HL-60 (cell line): ENCODE data around the gene IGF2BP3.

Experiments
- DNase-seq, 2 experiments: peaks; one replicate each; pipeline ENCODE4 v3.0.0-alpha.2; 2010 to 2020; ENCODE audit warnings: low read depth in 1 of 2, low spot score in 1 of 2
- H3K27ac ChIP-seq: fragments of 250-450 bp; sonication (Bioruptor Pico); replicated peaks from 2 replicates; pipeline ENCODE4 v1.5.1; 2020; ENCODE audit warnings: mild to moderate bottlenecking, moderate library complexity
- H3K27me3 ChIP-seq: fragments of 250-450 bp; sonication (Bioruptor Pico); 2 replicates; pipeline ENCODE4 v1.5.1; 2021; ENCODE audit warnings: mild to moderate bottlenecking, moderate library complexity; ENCODE audit not compliant: insufficient read depth, poor library complexity, severe bottlenecking
- H3K4me3 ChIP-seq: replicated peaks from 2 replicates; pipeline ENCODE4 v1.5.1; 2011; ENCODE audit warnings: mild to moderate bottlenecking, control low read depth, low read length; ENCODE audit not compliant: insufficient read depth
- CTCF ChIP-seq: IDR thresholded peaks from one replicate; pipeline ENCODE4 v1.5.1; 2011; ENCODE audit warnings: low read length, control low read depth, inconsistent platforms; ENCODE audit not compliant: insufficient read depth
- GABPA ChIP-seq: IDR thresholded peaks from 2 replicates; pipeline ENCODE4 v1.6.1; 2012; ENCODE audit warnings: low read depth
- POLR2AphosphoS5 ChIP-seq: IDR thresholded peaks from 2 replicates; pipeline ENCODE4 v1.6.1; 2012; ENCODE audit warnings: low read depth
- REST ChIP-seq: IDR thresholded peaks from 2 replicates; pipeline ENCODE4 v1.6.1; 2012; ENCODE audit warnings: low read depth; ENCODE audit not compliant: insufficient replicate concordance
- SPI1 ChIP-seq: IDR thresholded peaks from 2 replicates; pipeline ENCODE4 v1.6.1; 2012; ENCODE audit warnings: low read depth, mild to moderate bottlenecking, borderline replicate concordance

IGF2BP3 gene

GRCh38 chr7:23353172-23353571 lies 117.1 kb downstream of the IGF2BP3 start:
- Histone ChIP-seq H3K27me3 (no peaks in the 10 kb centered on the region), H3K27ac (no peak overlapping the region), H3K4me3 (no peak overlapping the region)
- DNase-seq: no peak
- TF ChIP-seq GABPA: no peak
- no peak for TF ChIP-seq SPI1
- TF ChIP-seq CTCF: no peak
- no peak for TF ChIP-seq POLR2AphosphoS5
- TF ChIP-seq REST: no peak

- Histone ChIP-seq H3K4me3 (no peak overlapping the region), H3K27ac (no peak overlapping the region), H3K27me3 (no peaks in the 10 kb centered on the region)
- no peak for DNase-seq
- TF ChIP-seq POLR2AphosphoS5 (no peak), CTCF (no peak), GABPA (no peak), REST (no peak), SPI1 (no peak)
Measured at GRCh38 chr7:23350466-23350865, 119.8 kb downstream of the IGF2BP3 start.

DNA sequence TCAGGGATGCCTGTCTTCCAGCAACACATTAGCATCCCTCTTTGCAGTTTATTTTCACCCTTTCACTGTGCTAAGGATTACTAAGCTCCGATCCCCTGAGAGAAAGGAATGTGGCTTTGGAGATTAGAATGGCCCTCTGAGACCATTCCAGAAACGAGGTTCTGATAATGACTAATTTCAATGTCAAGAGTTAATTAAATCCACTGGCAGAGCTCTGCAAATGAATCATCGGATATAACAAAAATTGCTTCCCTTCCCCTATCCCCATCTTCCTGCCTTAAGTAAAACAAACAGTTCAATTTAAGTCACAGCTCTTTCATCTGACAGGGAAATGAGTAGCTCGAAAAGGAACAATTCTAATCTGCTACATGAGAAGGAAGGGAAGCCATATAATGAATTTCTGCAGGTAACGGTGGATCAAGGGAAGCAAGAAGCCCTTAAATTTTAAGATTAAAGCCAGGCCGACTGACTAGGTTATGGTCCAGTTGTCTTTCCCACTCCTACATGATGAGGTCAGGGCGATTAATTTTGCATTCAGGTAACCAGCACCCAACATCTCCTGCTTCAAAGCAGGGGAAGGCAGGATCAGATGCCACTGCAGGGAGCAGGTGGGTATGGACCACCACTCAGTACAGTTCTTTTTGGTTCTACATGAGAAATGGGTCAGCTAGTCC lies 120.7 kb downstream of the IGF2BP3 start:
- DNase-seq: no peak
- Histone ChIP-seq H3K27me3 (no peaks in the 10 kb centered on the region), H3K4me3 (no peak overlapping the region), H3K27ac (no peak overlapping the region)
- TF ChIP-seq REST: no peak
- no peak for TF ChIP-seq CTCF
- no peak for TF ChIP-seq SPI1
- TF ChIP-seq GABPA: no peak
- no peak for TF ChIP-seq POLR2AphosphoS5
